A549 (cell line): ENCODE results near the gene ARHGAP22. TPM values are rescaled to one million over a fixed set of nuclear protein-coding genes. Genes with fewer than 3 reads are reported as not detected.

Source experiments
- ATAC-seq, 2 experiments: fragments of 200-7000 bp in 1 of 2; fragments of >200 bp in 1 of 2; cut with Nextera tagmentation in 1 of 2; cut with Tn5 transposase in 1 of 2; 3 replicates each; pipeline versions ENCODE4 v1.8.0 to v1.9.1; 2018 to 2020; ENCODE audit warnings: mild to moderate bottlenecking in 1 of 2, moderate library complexity in 1 of 2
- CTCF ChIA-PET: fragments of 300-600 bp; sonication (Branson Sonifier 250); formaldehyde crosslinking; extraction: SDS; loops from one replicate; lab custom pipeline; 2021; ENCODE audit warnings: antibody characterized with exemption, inconsistent platforms; lab: Yijun Ruan, JAX
- POLR2A ChIA-PET: fragments of 350-600 bp; formaldehyde crosslinking; extraction: SDS; loops from one replicate; lab custom pipeline; 2021; ENCODE audit warnings: antibody characterized with exemption, inconsistent platforms; lab: Yijun Ruan, JAX
- DNase-seq, 2 experiments: peaks; one replicate each; pipeline versions ENCODE4 v3.0.0 to v3.0.0-alpha.2; 2011 to 2016; ENCODE audit warnings: low read depth in 1 of 2, low spot score in 1 of 2
- FAIRE-seq: peaks from 2 replicates; lab custom pipeline; 2011; peaks lifted over from hg19 to GRCh38; lab: Jason Lieb, UNC
- H3K27ac ChIP-seq, 2 experiments: fragments of >200 bp; sonication (Bioruptor Twin); formaldehyde crosslinking; 3 replicates each; pipeline ENCODE4 v1.5.1; 2016 to 2017
- H3K4me1 ChIP-seq: fragments of >200 bp; sonication (Bioruptor Twin); formaldehyde crosslinking; 3 replicates; pipeline ENCODE4 v1.6.1; 2016
- H3K4me2 ChIP-seq: fragments of >200 bp; sonication (Bioruptor Twin); formaldehyde crosslinking; 3 replicates; pipeline ENCODE4 v1.6.1; 2016
- H3K4me3 ChIP-seq: fragments of >200 bp; sonication (Bioruptor Twin); formaldehyde crosslinking; 3 replicates; pipeline ENCODE4 v1.5.1; 2016
- H3K9me3 ChIP-seq: fragments of >200 bp; sonication (Bioruptor Twin); formaldehyde crosslinking; 3 replicates; pipeline ENCODE4 v1.6.1; 2016
- CEBPB ChIP-seq, 2 experiments: fragments of >200 bp in 1 of 2; sonication (Bioruptor Twin) in 1 of 2; formaldehyde crosslinking in 1 of 2; IDR thresholded peaks; 2 replicates each; pipeline ENCODE4 v1.6.1; 2012 to 2016
- CTCF ChIP-seq: fragments of >200 bp; sonication (Bioruptor Twin); formaldehyde crosslinking; IDR thresholded peaks from 3 replicates; pipeline ENCODE4 v1.5.1; 2016
- EHF ChIP-seq: fragments of 250-450 bp; sonication (Bioruptor Pico); IDR thresholded peaks from 2 replicates; pipeline ENCODE4 v1.5.0; 2020; ENCODE audit warnings: mild to moderate bottlenecking
- FOSB ChIP-seq: fragments of 250-450 bp; sonication (Bioruptor Pico); IDR thresholded peaks from 2 replicates; pipeline ENCODE4 v1.5.0; 2020; ENCODE audit warnings: mild to moderate bottlenecking, moderate library complexity
- FOSL2 ChIP-seq, 2 experiments: fragments of 450-650 bp in 1 of 2; fragments of >200 bp in 1 of 2; sonication (Bioruptor Twin) in 1 of 2; formaldehyde crosslinking; IDR thresholded peaks; 2 replicates each; pipeline versions ENCODE4 v1.5.0 to v1.6.1; 2016 to 2020; ENCODE audit warnings: mild to moderate bottlenecking in 1 of 2, moderate library complexity in 1 of 2
- FOXS1 ChIP-seq: fragments of 250-450 bp; sonication (Bioruptor Pico); IDR thresholded peaks from 2 replicates; pipeline ENCODE4 v1.5.0; 2020; ENCODE audit warnings: mild to moderate bottlenecking, moderate library complexity
- HDAC2 ChIP-seq: fragments of 200-600 bp; sonication (generic); IDR thresholded peaks from 2 replicates; pipeline ENCODE4 v1.6.1; 2016
- JUNB ChIP-seq: fragments of >200 bp; sonication (Bioruptor Twin); formaldehyde crosslinking; IDR thresholded peaks from 2 replicates; pipeline ENCODE4 v1.6.1; 2016
- MAFK ChIP-seq: fragments of 450-650 bp; IDR thresholded peaks from 2 replicates; pipeline ENCODE4 v1.6.1; 2014; ENCODE audit not compliant: partially characterized antibody
- MAX ChIP-seq: IDR thresholded peaks from 2 replicates; pipeline ENCODE4 v1.6.1; 2012
- POLR2AphosphoS2 ChIP-seq: conservative IDR thresholded peaks from 2 replicates; pipeline ENCODE4 v1.6.1; 2012; ENCODE audit warnings: low read length, improper control_type of control experiment, inconsistent platforms
- RFX5 ChIP-seq: fragments of 450-650 bp; IDR thresholded peaks from 2 replicates; pipeline ENCODE4 v1.7.1; 2014; ENCODE audit warnings: antibody characterized with exemption, mild to moderate bottlenecking, moderate library complexity
- RNF2 ChIP-seq: fragments of 200-600 bp; sonication (generic); IDR thresholded peaks from 2 replicates; pipeline ENCODE4 v1.6.1; 2016; ENCODE audit warnings: low read depth, mild to moderate bottlenecking, antibody characterized with exemption, moderate library complexity, borderline replicate concordance
- TP53 ChIP-seq: fragments of 250-450 bp; sonication (Bioruptor Pico); IDR thresholded peaks from 2 replicates; pipeline ENCODE4 v1.5.0; 2021; ENCODE audit warnings: mild to moderate bottlenecking, moderate library complexity
- WGBS: methylation state at CpG from one replicate; pipeline ENCODE4 v1.1.6; 2017; ENCODE audit errors: missing lambda C conversion rate; 5-methylcytosine and 5-hydroxymethylcytosine counted together
- polyA plus RNA-seq, 4 experiments: library from polyadenylated mRNA; depleted of rRNA in 3 of 4; stranded (reverse); fragments of >200 nt; fragmentation: RNase III in 1 of 4; extraction: RNeasy Plus Mini Kit Qiagen cat#74134 plus additional on column Dnase treatment in 1 of 4; gene quantifications; 2 replicates in 3 of 4; 3 replicates in 1 of 4; pipeline ENCODE4 v1.2.3, GENCODE V29; 2011 to 2017
- TF ChIP-seq, protein P1 (sequence below): fragments of 250-450 bp; sonication (Bioruptor Pico); IDR thresholded peaks from 2 replicates; pipeline ENCODE4 v1.5.0; 2020; ENCODE audit warnings: low read depth, mild to moderate bottlenecking, moderate library complexity
- TF ChIP-seq, protein P2 (sequence below): fragments of 250-450 bp; sonication (Bioruptor Pico); IDR thresholded peaks from 2 replicates; pipeline ENCODE4 v1.5.0; 2021; ENCODE audit warnings: mild to moderate bottlenecking, moderate library complexity, borderline replicate concordance
- TF ChIP-seq, protein P3 (sequence below): IDR thresholded peaks from 2 replicates; pipeline ENCODE4 v1.6.1; 2012

The ARHGAP22 gene
- polyA plus RNA-seq, 2 of the 4 experiments (the other 2 are of a cell fraction): 1.9 to 3.2 TPM

- H3K27ac ChIP-seq: no peak overlapping the region
- H3K4me2 ChIP-seq: no peak overlapping the region
- FAIRE-seq (no peak), DNase-seq (peak in 1 of 2 experiments; percentile 15), ATAC-seq (no peak)
- ChIA-PET POLR2A (no interaction called here), CTCF (interaction anchor here (1.0 to 8.3 kb wide), 17 partner anchors 7 to 243 kb away, joined by 3 to 112 read pairs (median 5); no protein-coding TSS in a partner anchor)
- no peak for TF ChIP-seq RNF2
- peaks cover 5% of the 10 kb centered on the region; the same call in 1 of the 3 replicates for H3K4me1 ChIP-seq
- no peaks in the 10 kb centered on the region for H3K9me3 ChIP-seq
- H3K4me3 ChIP-seq: no peak overlapping the region
- 64% methylated on average over 8 of the region's 8 CpGs for WGBS
These were observed 1.9 kb upstream of the ARHGAP22 start for GRCh38 chr10:48606530-48607355.

GRCh38 chr10:48605786-48606529 is 1.1 kb upstream of the ARHGAP22 start:
- 66% methylated on average over 7 of the region's 7 CpGs for WGBS
- ChIA-PET POLR2A (no interaction called here), CTCF (interaction anchor here (0.7 to 8.3 kb wide), 7 partner anchors 9 to 83 kb away, joined by 3 to 112 read pairs (median 4); no protein-coding TSS in a partner anchor)
- ATAC-seq (no peak), DNase-seq (no peak), FAIRE-seq (no peak)
- Histone ChIP-seq H3K4me2 (peak overlapping the region; percentile 98; the same call in 1 of the 3 replicates), H3K9me3 (no peaks in the 10 kb centered on the region), H3K4me1 (peaks cover 5% of the 10 kb centered on the region; the same call in 1 of the 3 replicates), H3K4me3 (no peak overlapping the region), H3K27ac (no peak overlapping the region)
- TF ChIP-seq MAX: no peak
- TF ChIP-seq FOSL2 (IDR thresholded peaks at IDR 0.05): no peak
- no peak for TF ChIP-seq FOSL2 (CRISPR knock-in tag; IDR thresholded peaks at IDR 0.05)
- TF ChIP-seq, protein P1, sequence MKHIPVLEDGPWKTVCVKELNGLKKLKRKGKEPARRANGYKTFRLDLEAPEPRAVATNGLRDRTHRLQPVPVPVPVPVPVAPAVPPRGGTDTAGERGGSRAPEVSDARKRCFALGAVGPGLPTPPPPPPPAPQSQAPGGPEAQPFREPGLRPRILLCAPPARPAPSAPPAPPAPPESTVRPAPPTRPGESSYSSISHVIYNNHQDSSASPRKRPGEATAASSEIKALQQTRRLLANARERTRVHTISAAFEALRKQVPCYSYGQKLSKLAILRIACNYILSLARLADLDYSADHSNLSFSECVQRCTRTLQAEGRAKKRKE (CRISPR knock-in tag): no peak
- TF ChIP-seq POLR2AphosphoS2: no peak
- TF ChIP-seq EHF (CRISPR knock-in tag): no peak
- no peak for TF ChIP-seq FOSB (CRISPR knock-in tag)
- TF ChIP-seq, protein P2, sequence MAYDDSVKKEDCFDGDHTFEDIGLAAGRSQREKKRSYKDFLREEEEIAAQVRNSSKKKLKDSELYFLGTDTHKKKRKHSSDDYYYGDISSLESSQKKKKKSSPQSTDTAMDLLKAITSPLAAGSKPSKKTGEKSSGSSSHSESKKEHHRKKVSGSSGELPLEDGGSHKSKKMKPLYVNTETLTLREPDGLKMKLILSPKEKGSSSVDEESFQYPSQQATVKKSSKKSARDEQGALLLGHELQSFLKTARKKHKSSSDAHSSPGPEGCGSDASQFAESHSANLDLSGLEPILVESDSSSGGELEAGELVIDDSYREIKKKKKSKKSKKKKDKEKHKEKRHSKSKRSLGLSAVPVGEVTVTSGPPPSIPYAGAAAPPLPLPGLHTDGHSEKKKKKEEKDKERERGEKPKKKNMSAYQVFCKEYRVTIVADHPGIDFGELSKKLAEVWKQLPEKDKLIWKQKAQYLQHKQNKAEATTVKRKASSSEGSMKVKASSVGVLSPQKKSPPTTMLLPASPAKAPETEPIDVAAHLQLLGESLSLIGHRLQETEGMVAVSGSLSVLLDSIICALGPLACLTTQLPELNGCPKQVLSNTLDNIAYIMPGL: no peak
- no peak for TF ChIP-seq MAFK
- no peak for TF ChIP-seq FOXS1 (CRISPR knock-in tag)
- no peak for TF ChIP-seq CTCF
- no peak for TF ChIP-seq TP53 (CRISPR knock-in tag)
- TF ChIP-seq, protein P3, sequence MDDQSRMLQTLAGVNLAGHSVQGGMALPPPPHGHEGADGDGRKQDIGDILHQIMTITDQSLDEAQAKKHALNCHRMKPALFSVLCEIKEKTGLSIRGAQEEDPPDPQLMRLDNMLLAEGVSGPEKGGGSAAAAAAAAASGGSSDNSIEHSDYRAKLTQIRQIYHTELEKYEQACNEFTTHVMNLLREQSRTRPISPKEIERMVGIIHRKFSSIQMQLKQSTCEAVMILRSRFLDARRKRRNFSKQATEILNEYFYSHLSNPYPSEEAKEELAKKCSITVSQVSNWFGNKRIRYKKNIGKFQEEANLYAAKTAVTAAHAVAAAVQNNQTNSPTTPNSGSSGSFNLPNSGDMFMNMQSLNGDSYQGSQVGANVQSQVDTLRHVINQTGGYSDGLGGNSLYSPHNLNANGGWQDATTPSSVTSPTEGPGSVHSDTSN: no peak
- TF ChIP-seq RFX5: no peak
- TF ChIP-seq JUNB: no peak
- TF ChIP-seq CEBPB (IDR thresholded peaks at IDR 0.05): no peak
- TF ChIP-seq RNF2: no peak
- no peak for TF ChIP-seq HDAC2
